NB4 (cell line): ENCODE data around the gene STX1B.

ENCODE experiments used
- DNase-seq: peaks from one replicate; pipeline ENCODE4 v3.0.0; 2010; ENCODE audit warnings: low read depth
- H3K4me3 ChIP-seq: one replicate; pipeline ENCODE4 v1.5.1; 2011; ENCODE audit warnings: mild to moderate bottlenecking, low read depth, low read length, moderate library complexity
- MYC ChIP-seq: IDR thresholded peaks from 2 replicates; pipeline ENCODE4 v1.6.1; 2011; ENCODE audit warnings: low read depth, low read length
- POLR2A ChIP-seq: IDR thresholded peaks from 2 replicates; pipeline ENCODE4 v1.6.1; 2011; ENCODE audit warnings: mild to moderate bottlenecking; ENCODE audit not compliant: insufficient read length; ENCODE audit errors: extremely low read depth
- TF ChIP-seq, protein P1 (sequence below): IDR thresholded peaks from one replicate; pipeline ENCODE4 v1.5.1; 2012; ENCODE audit warnings: low read depth, low read length
- TF ChIP-seq, protein P2 (sequence below): IDR thresholded peaks from 2 replicates; pipeline ENCODE4 v1.6.1; 2011; ENCODE audit warnings: low read depth, low read length

Gene STX1B

DNA sequence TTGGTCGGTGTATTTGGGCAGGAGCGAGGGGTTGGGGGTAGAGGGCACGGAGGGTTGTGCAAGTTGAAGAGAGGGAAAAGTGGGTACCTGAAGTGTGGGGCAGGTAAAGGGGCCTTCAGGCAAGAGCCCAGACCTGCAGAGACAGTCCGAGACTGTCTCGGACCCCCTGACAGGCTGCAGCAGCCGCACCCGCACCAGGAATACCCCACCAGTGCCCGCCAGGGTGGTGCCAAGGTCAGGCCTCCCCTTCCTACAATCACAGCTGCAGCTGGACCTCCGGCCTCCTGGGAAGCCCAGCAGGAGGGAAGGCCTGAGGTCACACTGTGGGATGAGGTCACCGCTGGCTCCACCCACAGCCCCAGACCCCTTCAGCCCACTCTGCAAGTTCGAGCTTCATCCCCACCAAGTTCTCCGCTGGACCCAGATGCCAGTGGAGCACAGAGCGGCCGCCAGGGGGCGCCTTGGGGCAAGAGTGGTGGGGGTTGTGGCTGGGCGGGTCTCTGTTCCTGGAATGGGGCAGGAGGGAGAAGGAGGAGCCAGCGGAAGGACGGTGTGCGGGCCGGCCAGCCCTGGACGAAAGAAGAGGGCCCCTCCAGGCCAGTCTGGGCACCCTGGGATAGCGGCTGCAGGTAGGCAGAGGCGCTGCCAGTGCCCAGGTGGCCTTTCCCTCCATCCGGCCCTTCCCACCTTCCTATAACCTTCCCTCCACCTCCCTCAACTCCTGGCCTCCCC is 25.6 kb downstream of the STX1B start, which contains the start of gene HSD3B7:
Gene HSD3B7, plus strand, starts transcription at position 539 of the 732 bp plus-strand sequence. CDS start 452 bp downstream, outside the sequence.
- H3K4me3 ChIP-seq, result no peak within 1 kb of the TSS
- TF ChIP-seq, protein P1, sequence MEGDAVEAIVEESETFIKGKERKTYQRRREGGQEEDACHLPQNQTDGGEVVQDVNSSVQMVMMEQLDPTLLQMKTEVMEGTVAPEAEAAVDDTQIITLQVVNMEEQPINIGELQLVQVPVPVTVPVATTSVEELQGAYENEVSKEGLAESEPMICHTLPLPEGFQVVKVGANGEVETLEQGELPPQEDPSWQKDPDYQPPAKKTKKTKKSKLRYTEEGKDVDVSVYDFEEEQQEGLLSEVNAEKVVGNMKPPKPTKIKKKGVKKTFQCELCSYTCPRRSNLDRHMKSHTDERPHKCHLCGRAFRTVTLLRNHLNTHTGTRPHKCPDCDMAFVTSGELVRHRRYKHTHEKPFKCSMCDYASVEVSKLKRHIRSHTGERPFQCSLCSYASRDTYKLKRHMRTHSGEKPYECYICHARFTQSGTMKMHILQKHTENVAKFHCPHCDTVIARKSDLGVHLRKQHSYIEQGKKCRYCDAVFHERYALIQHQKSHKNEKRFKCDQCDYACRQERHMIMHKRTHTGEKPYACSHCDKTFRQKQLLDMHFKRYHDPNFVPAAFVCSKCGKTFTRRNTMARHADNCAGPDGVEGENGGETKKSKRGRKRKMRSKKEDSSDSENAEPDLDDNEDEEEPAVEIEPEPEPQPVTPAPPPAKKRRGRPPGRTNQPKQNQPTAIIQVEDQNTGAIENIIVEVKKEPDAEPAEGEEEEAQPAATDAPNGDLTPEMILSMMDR, result peak; percentile 89
- TF ChIP-seq, protein P2, sequence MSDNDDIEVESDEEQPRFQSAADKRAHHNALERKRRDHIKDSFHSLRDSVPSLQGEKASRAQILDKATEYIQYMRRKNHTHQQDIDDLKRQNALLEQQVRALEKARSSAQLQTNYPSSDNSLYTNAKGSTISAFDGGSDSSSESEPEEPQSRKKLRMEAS, result peak; percentile 37; the same call in 1 of the 2 replicates
- no peak; the same call in 1 of the 2 replicates for TF ChIP-seq MYC
- DNase-seq, result peak; percentile 81

DNA sequence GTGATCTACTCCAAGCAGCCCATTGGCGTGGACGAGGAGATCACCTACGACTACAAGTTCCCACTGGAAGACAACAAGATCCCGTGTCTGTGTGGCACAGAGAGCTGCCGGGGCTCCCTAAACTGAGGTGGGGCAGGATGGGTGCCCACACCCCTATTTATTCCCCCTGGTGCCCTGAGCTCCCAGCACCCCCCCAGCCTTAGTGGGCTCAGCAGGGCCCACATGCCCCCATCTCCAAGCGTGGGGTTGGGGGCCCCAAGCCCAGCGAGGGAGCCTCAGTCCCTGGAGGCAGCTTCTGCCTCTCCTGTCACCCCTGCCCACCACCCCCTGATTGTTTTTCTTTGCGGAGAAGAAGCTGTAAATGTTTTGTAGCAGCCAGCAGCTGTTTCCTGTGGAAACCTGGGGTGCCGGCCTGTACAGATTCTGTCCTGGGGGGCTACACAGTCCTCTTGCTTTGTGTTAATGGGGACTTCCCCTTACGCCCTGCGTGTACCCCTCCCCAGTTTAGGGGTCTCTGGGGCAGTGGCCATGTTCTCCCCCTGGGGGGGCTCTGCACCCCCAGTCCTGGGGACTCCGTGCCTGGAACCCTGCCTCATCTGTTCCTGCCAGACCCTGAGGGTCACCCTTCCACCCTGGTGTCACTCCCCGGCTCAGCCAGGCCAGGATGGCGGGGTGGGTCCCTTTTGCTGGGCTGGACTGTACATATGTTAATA is 26.4 kb downstream of the STX1B start:
- no peak overlapping the region for H3K4me3 ChIP-seq
- DNase-seq, result no peak
- TF ChIP-seq, protein P2, result no peak

DNA sequence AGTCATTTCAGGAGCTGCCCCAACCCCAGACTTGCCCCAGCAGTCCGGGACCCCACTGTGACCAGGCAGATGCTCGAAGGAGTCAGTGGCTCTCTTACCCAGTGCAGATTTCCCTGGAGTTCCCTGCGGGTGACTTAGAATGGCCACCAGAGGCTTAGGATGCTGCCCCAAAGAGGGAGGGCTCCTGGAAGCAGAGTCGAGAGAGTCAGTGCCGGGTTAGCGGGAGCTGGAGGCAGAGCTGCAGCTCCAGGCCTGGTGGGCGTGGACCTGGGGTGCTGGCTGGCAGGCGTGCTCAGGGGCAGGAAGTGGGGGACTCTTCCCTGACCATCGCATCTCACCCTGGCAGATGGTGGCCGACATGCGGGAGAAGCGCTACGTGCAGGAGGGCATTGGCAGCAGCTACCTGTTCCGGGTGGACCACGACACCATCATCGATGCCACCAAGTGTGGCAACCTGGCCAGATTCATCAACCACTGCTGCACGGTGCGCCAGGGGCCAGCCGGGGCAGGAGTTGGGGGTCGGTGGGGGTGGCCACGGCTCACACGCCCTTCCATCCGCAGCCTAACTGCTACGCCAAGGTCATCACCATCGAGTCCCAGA is 27.0 kb downstream of the STX1B start:
- DNase-seq, result no peak
- TF ChIP-seq POLR2A (no peak), MYC (no peak)
- TF ChIP-seq, protein P2, result no peak
- TF ChIP-seq, protein P1, result no peak
- no peak overlapping the region for H3K4me3 ChIP-seq

DNA sequence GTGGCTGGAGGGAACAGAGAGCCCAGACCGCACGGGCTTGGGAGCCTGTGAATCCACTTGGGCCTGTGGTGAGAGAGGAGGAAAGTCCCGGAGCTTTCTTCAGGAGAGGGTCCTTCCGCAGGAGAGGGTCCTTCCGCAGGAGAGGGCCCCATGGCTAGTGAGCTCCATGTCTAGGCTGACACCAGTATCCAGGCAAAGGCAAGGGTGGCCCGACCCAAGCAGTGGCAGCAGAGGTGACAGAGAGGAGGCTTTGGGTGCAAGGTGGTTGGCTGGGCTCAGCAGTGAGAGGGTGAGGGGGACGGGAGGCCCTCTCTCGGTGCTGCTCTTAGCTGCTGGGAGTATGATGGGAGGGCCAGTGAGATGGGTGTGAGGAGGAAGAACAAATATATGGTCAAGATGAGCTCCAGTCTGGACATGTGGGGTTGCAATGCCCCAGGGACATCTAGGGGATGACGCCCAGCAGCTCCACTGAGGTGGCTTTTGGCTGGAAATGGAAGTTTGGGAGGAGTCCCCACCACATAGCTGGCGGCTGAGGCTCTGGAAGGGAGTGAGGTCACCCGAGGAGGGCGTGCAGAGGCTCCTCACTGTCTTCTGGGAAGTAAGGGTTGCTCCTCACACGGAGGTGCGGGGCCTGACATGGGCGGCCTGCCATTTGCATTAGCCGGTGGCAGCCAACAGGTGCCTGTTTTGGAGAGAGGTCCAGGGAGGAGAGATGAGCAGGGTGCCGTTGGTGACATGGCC is 27.7 kb downstream of the STX1B start:
- no peak overlapping the region for H3K4me3 ChIP-seq
- TF ChIP-seq MYC (no peak), POLR2A (no peak)
- TF ChIP-seq, protein P1, result no peak
- TF ChIP-seq, protein P2, result no peak
- no peak for DNase-seq

DNA sequence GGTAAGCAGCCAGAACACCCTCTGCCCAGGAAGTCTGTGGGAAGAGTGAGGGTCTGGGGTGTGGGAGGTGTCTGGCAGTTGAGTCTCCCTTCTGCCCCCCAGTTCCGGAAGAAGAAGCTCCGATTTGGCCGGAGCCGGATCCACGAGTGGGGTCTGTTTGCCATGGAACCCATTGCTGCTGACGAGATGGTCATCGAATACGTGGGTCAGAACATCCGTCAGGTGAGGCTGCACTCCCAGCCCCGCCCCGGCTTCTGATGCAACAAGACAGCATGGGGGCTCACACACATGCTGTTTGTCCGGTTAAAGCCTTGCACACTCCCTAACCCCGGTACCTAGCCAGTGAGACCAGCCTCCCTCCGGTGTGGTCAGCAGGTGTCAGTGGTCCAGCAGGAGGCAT is 29.5 kb downstream of the STX1B start:
- TF ChIP-seq MYC, result no peak
- no peak for TF ChIP-seq POLR2A
- TF ChIP-seq, protein P2, result no peak
- TF ChIP-seq, protein P1, result no peak
- no peak overlapping the region for H3K4me3 ChIP-seq
- no peak for DNase-seq

DNA sequence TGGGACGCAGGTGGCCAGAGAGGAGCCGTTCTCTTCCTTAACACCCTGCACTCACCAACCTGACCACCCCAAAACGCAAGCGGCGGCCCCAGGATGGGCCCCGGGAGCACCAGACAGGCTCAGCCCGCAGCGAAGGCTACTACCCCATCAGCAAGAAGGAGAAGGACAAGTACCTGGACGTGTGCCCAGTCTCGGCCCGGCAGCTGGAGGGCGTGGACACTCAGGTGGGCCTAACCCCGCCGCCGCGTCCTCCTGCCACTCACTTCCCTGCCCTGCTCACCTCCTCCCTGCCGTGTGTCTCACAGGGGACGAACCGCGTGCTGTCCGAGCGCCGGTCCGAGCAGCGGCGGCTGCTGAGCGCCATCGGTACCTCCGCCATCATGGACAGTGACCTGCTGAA is 30.0 kb downstream of the STX1B start:
- TF ChIP-seq, protein P1, result no peak
- TF ChIP-seq POLR2A, result no peak
- no peak overlapping the region for H3K4me3 ChIP-seq
- no peak for DNase-seq
